ENCODE results near the gene TMEM39A.

Gene TMEM39A

DNA sequence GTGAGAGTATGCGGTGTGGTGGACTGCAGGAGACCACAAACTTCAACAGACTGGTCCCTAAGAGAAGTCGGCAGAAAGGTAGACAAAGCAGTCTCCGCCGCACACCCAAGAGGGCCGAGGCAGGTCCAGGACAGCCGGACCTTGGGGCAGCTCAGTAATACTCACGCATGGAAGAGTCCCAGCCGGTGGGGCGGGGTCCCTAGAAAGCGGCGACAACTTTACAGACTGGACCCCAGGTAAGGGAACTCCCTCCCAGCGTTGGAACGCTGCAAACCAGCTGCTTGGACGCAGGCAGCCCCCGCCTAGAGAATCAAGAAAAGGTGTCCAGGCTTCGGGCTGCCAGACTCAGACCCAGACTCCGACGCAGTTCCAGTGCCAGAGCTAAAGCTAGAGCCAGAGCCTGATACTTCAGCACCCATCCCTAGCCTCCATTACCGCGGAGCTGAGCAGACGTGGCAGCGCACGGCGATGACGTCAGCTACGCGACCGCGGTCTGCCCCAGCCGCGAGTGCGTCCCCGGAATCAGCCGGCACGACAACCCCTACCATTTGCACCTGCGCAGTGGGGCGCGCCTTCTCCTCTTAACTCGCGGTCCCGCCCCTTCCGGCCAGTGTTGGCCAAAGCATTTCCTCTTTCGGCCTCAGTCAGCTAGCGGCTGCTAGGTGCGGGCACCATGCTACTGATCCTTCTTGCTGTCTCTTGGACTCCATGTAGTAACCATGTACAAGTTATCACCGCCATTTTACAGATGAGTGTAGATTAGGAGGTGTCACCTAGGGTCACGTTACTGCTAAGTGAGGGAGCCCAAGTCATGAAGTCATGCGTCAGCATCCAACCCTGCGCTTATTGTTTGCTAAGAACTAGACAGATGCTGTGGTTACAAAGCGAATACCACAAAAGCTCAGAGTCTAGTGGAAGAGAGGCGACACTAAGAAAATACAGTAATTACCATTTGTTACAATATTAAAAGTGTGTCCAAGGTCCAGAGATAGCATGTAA, at the start of gene TMEM39A:
TSS of gene TMEM39A (minus strand) at position 445 of the 999 bp plus-strand sequence. CDS start 1,541 bp downstream, outside the sequence.
- peak; percentile 97 for DNase-seq

- no peak for DNase-seq
These were observed 47.3 kb upstream of the TMEM39A start for GRCh38 chr3:119510690-119511089.

GRCh38 chr3:119508172-119508845, 44.9 kb upstream of the TMEM39A start:
- no peak for DNase-seq

DNA sequence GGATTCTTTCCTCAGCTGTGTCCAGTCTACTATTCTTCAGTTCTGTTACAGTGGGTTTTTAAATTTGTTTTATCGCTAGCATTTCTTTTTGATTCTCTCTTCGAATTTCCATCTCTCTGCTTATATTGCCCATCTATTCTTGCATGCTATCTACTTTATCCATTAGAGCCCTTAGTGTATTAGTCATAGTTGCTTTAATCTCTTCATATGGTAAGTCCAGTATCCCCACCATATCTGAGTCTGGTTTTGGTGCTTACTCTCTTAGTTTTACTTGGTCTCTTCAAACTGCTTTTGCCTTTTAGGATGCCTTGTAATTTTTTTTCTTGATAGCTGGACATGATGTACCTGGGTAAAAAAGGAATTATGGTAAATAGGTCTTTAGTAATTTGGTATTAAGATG, 44.0 kb upstream of the TMEM39A start:
- no peak for DNase-seq

DNA sequence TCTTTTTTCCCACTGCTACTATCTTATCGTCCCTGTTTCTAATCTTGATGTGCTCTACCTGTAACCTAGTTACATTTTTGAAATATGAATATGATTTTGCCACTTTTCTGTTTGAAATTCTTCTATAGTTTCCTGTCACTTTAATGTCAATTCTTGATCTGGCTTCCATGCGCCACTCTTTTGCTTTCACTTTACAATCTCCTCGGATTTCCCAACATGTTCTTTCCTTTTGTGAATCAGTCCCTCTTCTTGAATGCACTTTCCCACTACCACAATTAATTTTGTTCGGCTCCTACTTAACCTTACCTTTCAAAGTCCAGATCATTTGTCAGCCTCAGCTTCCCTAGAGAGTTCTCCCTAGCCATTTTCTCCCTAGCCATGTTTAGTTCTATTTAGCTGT, 43.2 kb upstream of the TMEM39A start:
- DNase-seq = no peak

GRCh38 chr3:119500901-119501300, 37.5 kb upstream of the TMEM39A start:
- DNase-seq = no peak

- no peak for DNase-seq
These were observed 36.9 kb upstream of the TMEM39A start for GRCh38 chr3:119500265-119500664.

- DNase-seq = peak; percentile 96
These were observed 35.0 kb upstream of the TMEM39A start, which contains the start of gene TIMMDC1 for GRCh38 chr3:119498186-119499011. TSS of gene TIMMDC1 (plus strand) at chr3:119498547. CDS start at chr3:119498734, 187 bp downstream.

DNA sequence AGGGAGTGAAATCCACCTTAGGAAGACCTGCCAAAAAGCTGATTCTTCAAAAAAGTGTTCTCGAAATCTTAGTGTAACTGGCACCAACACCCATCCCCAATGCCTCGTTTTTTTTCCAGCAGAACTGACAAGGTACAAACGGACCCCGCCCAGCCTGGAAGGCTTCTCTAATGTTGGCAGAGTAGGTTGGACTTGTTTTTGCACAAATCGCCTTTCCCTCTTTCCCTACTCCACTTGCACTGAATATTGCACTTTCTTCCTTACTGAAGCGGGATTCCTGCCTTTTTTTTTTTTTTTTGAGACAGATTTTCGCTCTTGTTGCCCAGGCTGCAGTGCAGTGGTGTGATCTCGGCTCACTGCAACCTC, 34.4 kb upstream of the TMEM39A start:
- DNase-seq = no peak

DNA sequence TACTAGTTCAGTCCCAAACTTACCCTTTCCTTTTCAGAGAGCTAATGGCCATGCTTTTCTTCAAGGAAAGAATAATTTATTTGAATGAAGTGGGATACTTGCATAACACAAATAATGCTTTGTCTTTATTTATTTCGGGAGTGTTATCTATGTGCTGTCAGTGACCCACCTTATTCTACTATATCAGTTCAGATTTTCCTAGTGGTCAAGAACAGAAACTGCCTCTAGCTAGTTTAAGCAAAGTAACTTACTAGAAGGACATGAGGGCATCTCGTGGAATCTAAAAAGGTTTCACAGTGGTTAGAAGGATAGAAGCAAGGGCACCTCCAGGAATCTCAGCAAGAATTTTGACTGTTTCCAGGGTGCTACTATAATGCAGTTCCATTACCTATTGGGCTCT, 31.2 kb upstream of the TMEM39A start:
- DNase-seq = no peak

GRCh38 chr3:119492810-119493209, 29.4 kb upstream of the TMEM39A start:
- DNase-seq = no peak

DNA sequence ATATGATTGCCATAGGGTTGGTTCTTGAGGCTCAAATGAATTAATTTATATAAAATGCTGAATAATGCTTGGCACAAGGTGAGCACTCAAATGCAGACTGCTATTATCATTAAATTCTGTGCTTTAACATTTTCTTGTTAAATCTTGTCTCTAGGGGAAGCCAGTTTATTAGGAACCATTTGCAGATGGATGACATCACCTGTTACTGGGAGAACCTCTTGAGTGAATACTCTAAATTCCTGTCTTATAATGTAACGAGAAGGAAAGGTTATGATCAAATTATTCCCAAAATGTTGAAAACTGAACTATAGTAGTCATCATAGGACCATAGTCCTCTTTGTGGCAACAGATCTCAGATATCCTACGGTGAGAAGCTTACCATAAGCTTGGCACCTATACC, 28.7 kb upstream of the TMEM39A start:
- no peak for DNase-seq

DNA sequence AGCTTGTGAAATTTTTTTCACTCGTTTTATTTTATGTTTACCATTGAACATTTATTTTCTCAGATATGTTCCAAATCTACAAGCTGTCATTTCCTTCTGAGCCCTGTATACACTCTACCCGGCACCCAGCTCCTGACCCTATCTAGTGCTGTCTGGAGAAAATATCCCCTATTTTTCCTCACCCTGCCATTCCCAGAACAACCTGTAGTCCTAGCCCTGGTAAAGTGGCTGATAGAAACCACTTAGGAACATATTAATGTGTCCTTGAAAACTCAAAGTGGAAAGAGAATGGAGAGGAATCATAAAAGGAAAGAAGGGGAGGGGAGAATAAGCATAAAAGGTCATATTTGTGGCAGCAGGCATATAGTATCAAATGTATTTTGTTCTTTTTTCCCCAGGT, 26.7 kb upstream of the TMEM39A start:
- DNase-seq = no peak

GRCh38 chr3:119485563-119485962, 22.1 kb upstream of the TMEM39A start:
- no peak for DNase-seq

GRCh38 chr3:119483101-119483500, 19.7 kb upstream of the TMEM39A start:
- DNase-seq = no peak

DNA sequence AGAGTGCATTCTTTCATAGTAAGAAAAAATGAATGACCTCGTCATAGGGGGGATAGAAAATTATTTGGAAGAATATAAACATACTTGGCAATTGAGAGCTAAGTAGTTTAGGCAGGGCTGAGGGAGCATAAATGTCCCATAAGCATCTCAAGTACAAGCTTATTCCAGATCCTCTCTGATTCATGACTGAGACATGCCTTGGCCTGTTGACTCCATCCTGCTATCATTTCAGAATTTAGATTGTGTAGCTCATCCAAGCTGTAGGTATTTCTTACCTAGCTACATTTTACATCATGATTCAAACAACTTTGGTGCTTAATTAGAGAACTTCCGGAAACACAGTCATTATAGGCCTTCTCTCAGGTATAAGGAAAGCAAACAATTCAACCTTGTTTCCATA, 17.7 kb upstream of the TMEM39A start:
- DNase-seq = no peak

GRCh38 chr3:119470866-119471265, 7.5 kb upstream of the TMEM39A start:
- no peak for DNase-seq

DNA sequence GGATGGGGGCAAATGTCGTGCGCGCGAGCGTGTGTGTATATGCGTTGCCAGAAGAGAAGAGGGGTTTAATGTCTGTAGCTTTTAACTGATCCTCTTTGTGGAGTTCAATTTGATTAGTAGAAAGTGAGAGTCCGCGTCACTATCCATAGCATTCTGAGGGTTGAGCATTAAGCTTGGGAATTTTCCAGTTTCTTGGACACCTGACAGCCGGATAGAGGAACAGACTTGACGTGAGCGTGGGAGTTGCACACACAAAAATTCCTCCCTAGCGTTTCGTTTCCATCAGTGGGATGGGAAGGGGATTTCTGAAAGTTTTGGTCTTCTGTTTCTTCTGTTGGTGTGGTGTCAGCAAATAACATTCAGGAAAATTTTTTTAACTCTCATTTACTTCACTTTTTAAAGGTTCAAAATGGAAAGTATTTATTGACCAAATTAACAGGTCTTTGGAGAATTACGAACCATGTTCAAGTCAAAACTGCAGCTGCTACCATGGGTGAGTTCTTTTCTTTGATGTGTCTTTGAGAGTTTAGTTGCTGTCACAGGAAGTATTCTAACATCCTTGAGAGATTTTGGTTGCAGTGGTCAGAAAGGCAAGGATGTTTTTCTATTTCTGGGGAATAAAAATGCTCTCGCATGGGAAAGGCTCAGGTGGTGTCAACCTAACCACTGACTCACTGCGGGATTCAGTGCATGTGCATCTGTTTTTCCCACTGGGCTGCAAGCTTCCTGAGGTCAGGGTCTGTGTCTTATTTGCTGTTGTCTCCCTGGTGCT, 6.2 kb upstream of the TMEM39A start:
- DNase-seq = no peak

DNA sequence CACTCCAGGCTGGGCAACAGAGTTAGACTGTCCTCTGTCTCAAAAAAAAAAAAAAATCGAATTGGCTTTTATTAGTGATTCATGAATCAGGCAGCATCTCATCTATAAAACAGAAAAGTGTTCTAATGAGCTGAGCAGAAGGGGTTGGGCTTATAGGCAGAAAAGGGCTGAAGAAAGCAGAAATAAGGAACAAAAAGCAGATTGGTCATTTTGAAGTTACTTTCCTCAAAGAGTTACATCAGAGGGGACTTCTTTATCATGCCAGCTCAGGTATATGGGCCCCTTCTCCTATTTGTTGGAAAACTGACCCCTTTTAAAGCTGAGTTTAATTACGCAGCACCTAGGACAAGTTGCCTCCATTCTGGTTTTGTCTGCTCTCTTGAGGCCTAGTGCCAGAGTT, 4.6 kb upstream of the TMEM39A start:
- no peak for DNase-seq

GRCh38 chr3:119457246-119457645, 6.2 kb downstream of the TMEM39A start:
- no peak for DNase-seq

GRCh38 chr3:119456469-119456868, 6.9 kb downstream of the TMEM39A start:
- no peak for DNase-seq

DNA sequence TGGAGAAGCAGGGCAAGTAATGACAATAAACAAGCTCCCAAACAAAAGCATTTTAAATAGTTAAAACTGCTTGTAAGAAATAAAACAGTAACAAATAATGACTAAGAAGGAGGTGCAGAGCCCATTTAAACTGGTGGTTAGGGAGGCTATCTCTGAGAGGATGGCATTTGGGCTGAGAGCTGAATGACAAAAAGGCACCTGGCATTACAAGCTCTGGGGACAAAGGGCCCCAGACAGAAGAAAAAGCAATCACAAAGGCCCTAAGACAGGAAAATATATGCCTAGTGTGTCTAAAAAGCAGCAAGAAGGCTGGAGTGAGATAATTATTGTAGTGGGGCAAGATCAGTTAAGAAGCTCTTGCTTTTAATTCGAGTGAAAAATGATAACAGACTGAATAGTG, 9.6 kb downstream of the TMEM39A start:
- DNase-seq = no peak

All from NCI-H2107 (cell line).